Subcutaneous abdominal adipose tissue (tissue), 5 donors: Measurements from ENCODE around the gene TCF12.
A peak's percentile ranks its signal among the peaks of the same experiment; 100 is the strongest.

Source experiments
- H3K27ac ChIP-seq: one replicate; pipeline ENCODE4 v1.7.0; 2013; ENCODE audit warnings: low read depth, mild to moderate bottlenecking, inconsistent platforms, low read length, moderate library complexity
- H3K27me3 ChIP-seq, 5 donors: one replicate each; pipeline ENCODE4 v1.7.0; 2013; ENCODE audit warnings: low read length in 5 of 5, inconsistent platforms in 1 of 5; ENCODE audit not compliant: control insufficient read depth in 5 of 5, insufficient read depth in 4 of 5
- H3K36me3 ChIP-seq, 5 donors: one replicate each; pipeline ENCODE4 v1.7.0; 2013; ENCODE audit warnings: low read length in 5 of 5; ENCODE audit not compliant: control insufficient read depth in 5 of 5, insufficient read depth in 5 of 5
- H3K4me1 ChIP-seq, 5 donors: one replicate each; pipeline ENCODE4 v1.7.0; 2013; ENCODE audit warnings: low read length in 5 of 5, mild to moderate bottlenecking in 3 of 5, moderate library complexity in 1 of 5; ENCODE audit not compliant: control insufficient read depth in 5 of 5, insufficient read depth in 5 of 5
- H3K4me3 ChIP-seq, 5 donors: one replicate each; pipeline ENCODE4 v1.7.0; 2013; ENCODE audit warnings: low read length in 5 of 5, low read depth in 1 of 5
- H3K9ac ChIP-seq, 5 donors: one replicate each; pipeline ENCODE4 v1.7.0; 2013; ENCODE audit warnings: low read length in 5 of 5, mild to moderate bottlenecking in 4 of 5, moderate library complexity in 3 of 5
- H3K9me3 ChIP-seq, 5 donors: one replicate each; pipeline ENCODE4 v1.7.0; 2013; ENCODE audit warnings: low read length in 5 of 5; ENCODE audit not compliant: control insufficient read depth in 5 of 5
- donor health status: healthy.
- donor health status: healthy.
- donor health status: healthy.
- donor health status: healthy.
- donor health status: healthy.

Gene TCF12

DNA sequence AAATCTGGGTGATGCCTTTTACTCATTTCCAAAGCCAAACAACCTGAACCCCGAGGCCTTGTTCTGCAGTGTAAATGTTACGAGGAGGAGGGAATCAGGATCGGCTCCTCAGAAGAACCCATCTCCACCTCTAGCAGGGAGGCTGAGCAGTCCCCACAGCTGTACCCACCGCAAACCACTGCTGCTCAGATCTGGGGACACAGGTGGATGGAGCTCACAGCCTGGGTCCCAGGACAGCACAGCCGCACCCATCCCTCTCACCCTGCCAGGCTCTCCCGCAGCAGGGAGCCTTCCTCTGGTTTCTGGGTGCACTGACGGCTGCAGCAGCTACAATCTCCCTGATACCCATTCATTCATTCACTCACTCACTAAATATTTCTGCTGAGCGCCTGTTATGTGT is 413.9 kb downstream of the TCF12 start:
- H3K27ac ChIP-seq: no peak overlapping the region
- H3K9me3 ChIP-seq: no peaks in the 10 kb centered on the region
- H3K36me3 ChIP-seq: no peaks in the 10 kb centered on the region
- peaks cover 0 to 29% (median 2%) of the 10 kb centered on the region in 5 donors for H3K4me1 ChIP-seq
- peaks cover 0 to 8% (median 3%) of the 10 kb centered on the region in 5 donors for H3K27me3 ChIP-seq
- H3K4me3 ChIP-seq: no peak overlapping the region
- no peak overlapping the region for H3K9ac ChIP-seq

DNA sequence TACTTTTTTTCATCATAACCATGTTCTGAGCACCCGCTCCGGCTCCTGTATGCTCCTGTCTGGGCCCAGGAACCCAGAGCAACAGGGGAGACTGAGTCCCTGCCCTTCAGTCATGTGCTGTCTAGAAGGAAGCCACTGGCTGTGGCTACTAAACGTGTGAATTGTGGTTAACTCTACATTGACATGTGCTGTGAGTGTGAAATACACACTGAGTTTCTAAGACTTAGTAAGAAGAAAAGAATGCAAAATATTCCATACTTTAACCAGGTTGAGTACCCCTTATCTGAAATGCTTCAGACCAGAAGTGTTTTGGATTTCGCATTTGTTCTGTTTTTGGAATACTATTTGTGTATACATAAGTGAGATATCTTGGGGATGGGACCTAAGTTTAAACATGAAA is 415.0 kb downstream of the TCF12 start:
- H3K36me3 ChIP-seq: no peaks in the 10 kb centered on the region
- H3K4me3 ChIP-seq: no peak overlapping the region
- peaks cover under 1 to 6% (median 3%) of the 10 kb centered on the region in 5 donors for H3K27me3 ChIP-seq
- no peaks in the 10 kb centered on the region for H3K9me3 ChIP-seq
- H3K9ac ChIP-seq: no peak overlapping the region
- H3K27ac ChIP-seq: no peak overlapping the region
- H3K4me1 ChIP-seq: peaks cover 0 to 38% (median 2%) of the 10 kb centered on the region in 5 donors

DNA sequence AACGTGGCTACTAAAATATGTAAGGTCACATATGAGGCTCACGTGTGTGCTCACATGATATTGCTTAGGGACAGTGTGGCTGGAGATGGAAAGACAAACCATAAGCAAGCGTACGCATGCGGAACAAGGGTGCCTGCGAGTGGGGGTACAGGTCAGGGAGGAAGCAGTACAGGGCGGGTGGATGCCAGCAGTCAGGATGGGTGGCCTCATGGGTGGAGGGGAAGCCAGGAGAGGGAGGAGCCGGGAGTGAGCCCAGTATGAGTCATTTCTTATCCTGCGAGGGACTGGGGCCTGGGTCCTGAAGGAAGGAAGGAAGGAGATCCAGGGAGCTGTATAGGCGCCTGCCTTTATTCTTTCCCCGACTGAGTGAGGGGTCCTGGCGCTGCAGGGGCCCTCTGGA is 415.8 kb downstream of the TCF12 start:
- no peak overlapping the region for H3K27ac ChIP-seq

DNA sequence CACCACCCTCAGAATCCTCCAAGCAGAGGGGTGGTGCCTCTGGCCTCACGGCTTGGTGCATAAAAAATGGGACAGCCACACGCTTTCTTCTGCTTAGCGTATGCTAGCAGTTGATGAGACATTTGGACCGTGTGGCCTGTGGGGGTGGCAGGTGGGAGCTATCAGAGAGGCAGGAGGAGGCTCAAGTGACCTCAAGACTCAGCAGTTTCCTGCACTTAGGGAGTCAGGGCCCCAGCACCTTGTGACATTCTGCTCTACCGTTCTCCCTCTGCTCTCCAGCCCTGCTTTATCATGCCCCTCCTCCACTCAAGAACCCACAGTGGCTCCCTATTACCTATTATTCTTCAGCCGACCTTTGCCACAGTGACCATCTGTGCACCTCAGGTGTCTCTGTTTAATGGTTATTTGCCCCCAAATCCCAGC is 416.9 kb downstream of the TCF12 start:
- peaks cover 0 to 34% (median 2%) of the 10 kb centered on the region in 5 donors for H3K4me1 ChIP-seq
- H3K36me3 ChIP-seq: no peaks in the 10 kb centered on the region
- H3K4me3 ChIP-seq: no peak overlapping the region
- peaks cover 0 to 7% (median 3%) of the 10 kb centered on the region in 5 donors for H3K27me3 ChIP-seq
- no peak overlapping the region for H3K9ac ChIP-seq
- no peaks in the 10 kb centered on the region for H3K9me3 ChIP-seq
- H3K27ac ChIP-seq: no peak overlapping the region

More for the DNA sequence above, 415.8 kb downstream of the TCF12 start:
- H3K9me3 ChIP-seq: no peaks in the 10 kb centered on the region
- H3K9ac ChIP-seq: no peak overlapping the region
- H3K27me3 ChIP-seq: peaks cover 3 to 7% (median 6%) of the 10 kb centered on the region in 5 donors
- H3K4me3 ChIP-seq: no peak overlapping the region
- peaks cover 0 to 34% (median 2%) of the 10 kb centered on the region in 5 donors for H3K4me1 ChIP-seq
- H3K36me3 ChIP-seq: no peaks in the 10 kb centered on the region

DNA sequence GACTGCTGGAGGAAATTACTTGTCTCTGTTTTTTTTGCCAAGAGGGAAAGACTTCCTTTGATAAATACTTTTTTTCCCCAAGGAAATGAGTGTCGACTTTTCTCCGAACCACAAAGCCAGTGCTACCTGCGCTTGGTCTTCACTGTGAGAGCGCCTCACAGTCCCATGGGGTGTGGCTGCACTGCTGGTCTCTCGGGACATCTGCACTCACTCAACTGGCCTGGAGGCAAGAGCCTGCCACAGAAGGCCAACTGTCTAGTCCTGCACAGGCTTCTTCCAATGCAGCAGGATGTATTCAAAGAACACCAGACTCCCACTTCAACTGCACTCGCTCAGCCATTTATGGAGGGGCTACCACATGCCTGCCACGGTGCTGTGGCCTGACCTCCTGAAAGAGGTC is 417.3 kb downstream of the TCF12 start:
- Histone ChIP-seq H3K36me3 (no peaks in the 10 kb centered on the region), H3K27ac (no peak overlapping the region), H3K4me3 (no peak overlapping the region), H3K27me3 (peaks cover 0 to 7% (median 3%) of the 10 kb centered on the region in 5 donors), H3K9me3 (no peaks in the 10 kb centered on the region), H3K9ac (no peak overlapping the region), H3K4me1 (peaks cover 0 to 34% (median 2%) of the 10 kb centered on the region in 5 donors)

DNA sequence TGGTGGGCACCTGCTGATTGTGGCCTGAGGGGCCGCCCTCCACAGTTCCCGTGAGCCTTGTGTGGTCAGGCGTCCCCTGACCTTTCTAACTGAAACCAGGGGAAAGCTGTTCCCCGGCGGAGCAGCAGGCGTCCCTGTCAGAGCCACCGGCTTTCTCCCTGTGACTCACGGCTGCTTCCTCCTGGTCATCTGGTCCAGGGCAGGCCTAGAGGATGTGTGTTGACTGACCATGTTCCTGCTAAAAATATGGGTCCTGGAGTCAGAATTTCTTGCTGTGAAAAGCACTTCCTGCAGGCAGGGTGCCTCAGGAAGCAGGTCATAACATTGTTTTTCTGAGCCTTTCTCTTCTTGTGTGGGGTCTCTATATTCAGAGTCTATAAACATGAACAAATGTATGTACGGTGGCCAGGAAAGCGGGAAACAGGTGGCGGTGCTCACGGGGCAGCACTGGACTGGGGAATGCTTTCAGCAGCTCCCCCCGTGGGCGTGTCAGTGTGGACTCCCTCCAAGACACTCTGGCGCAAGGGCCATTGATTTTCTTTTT is 419.5 kb downstream of the TCF12 start:
- Histone ChIP-seq H3K36me3 (no peaks in the 10 kb centered on the region), H3K4me1 (peaks cover 0 to 34% (median 2%) of the 10 kb centered on the region in 5 donors), H3K27me3 (peaks cover 0 to 7% (median 3%) of the 10 kb centered on the region in 5 donors), H3K9me3 (no peaks in the 10 kb centered on the region), H3K27ac (peak overlapping the region; percentile 67), H3K9ac (peak overlapping the region in 1 of 5 donors; percentile 39), H3K4me3 (no peak overlapping the region)

DNA sequence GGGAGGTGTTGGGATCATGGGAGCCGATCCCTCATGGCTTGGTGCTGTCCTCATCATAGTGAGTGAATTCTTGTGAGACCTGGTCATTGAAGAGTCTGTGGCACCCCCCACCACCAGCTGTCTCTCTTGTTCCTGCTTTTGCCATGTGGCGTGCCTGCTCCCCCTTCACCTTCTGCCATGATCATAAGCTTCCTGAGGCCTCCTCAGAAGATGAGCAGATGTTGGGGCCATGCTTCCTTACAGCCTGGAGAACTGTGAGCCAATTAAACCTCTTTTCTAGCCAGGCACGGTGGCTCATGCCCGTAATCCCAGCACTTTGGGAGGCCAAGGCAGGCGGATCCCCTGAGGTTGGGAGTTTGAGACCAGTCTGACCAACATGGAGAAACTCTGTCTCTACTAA is 420.9 kb downstream of the TCF12 start:
- no peak overlapping the region for H3K27ac ChIP-seq
- peaks cover 0 to 7% (median under 1%) of the 10 kb centered on the region in 5 donors for H3K27me3 ChIP-seq
- no peak overlapping the region for H3K4me3 ChIP-seq
- no peaks in the 10 kb centered on the region for H3K36me3 ChIP-seq
- H3K9ac ChIP-seq: no peak overlapping the region
- H3K9me3 ChIP-seq: no peaks in the 10 kb centered on the region
- peaks cover 0 to 31% (median 2%) of the 10 kb centered on the region in 5 donors for H3K4me1 ChIP-seq
